A673 (cell line): Measurements from ENCODE around the gene FAAP24. TPM values are rescaled to one million over a fixed set of nuclear protein-coding genes. Genes with fewer than 3 reads are reported as not detected.
"Not testable (repeated sequence)": the region's sequence is repeated elsewhere in the genome, so short reads cannot be mapped to it uniquely, and the experiment has no call there.

ENCODE experiments used
- BruUV-seq: library from RNA; stranded (reverse); fragments of 400-500 nt; replicated peaks from 2 replicates; lab custom pipeline; 2021; lab: Mats Ljungman, UMichigan
- CTCF ChIA-PET: fragments of 300-600 bp; sonication (Branson Sonifier 250); formaldehyde crosslinking; loops from one replicate; lab custom pipeline; 2022; ENCODE audit warnings: antibody characterized with exemption; lab: Charles Lee
- POLR2A ChIA-PET: fragments of 300-600 bp; sonication (Branson Sonifier 250); formaldehyde crosslinking; loops from one replicate; lab custom pipeline; 2022; ENCODE audit warnings: antibody characterized with exemption; ENCODE audit not compliant: low non-redundant PET; lab: Charles Lee
- DNase-seq: peaks from one replicate; pipeline ENCODE4 v3.0.0-alpha.2; 2015; ENCODE audit warnings: low spot score
- H3K27ac ChIP-seq: fragments of 200-600 bp; sonication (generic); 2 replicates; pipeline ENCODE4 v1.5.1; 2016; ENCODE audit warnings: mixed run types, low read depth, mild to moderate bottlenecking, mixed read lengths, antibody characterized with exemption, low read length; ENCODE audit not compliant: poor library complexity, severe bottlenecking
- H3K27me3 ChIP-seq: fragments of 200-600 bp; sonication (generic); replicated peaks from 2 replicates; pipeline ENCODE4 v1.6.1; 2017; ENCODE audit warnings: mixed run types, low read depth, mild to moderate bottlenecking, mixed read lengths, antibody characterized with exemption, low read length; ENCODE audit not compliant: insufficient read depth, poor library complexity
- H3K36me3 ChIP-seq: fragments of 200-600 bp; sonication (generic); 2 replicates; pipeline ENCODE4 v1.6.1; 2016; ENCODE audit warnings: mixed run types, mild to moderate bottlenecking, mixed read lengths, antibody characterized with exemption, low read length; ENCODE audit not compliant: insufficient read depth, poor library complexity, severe bottlenecking
- H3K4me1 ChIP-seq: fragments of 200-600 bp; sonication (generic); 2 replicates; pipeline ENCODE4 v1.6.1; 2017; ENCODE audit warnings: mixed run types, mild to moderate bottlenecking, mixed read lengths, antibody characterized with exemption, low read length; ENCODE audit not compliant: insufficient read depth, poor library complexity, severe bottlenecking
- H3K4me3 ChIP-seq: fragments of 200-600 bp; sonication (generic); 2 replicates; pipeline ENCODE4 v1.5.1; 2016; ENCODE audit warnings: low read depth, mixed run types, mild to moderate bottlenecking, mixed read lengths, low read length; ENCODE audit not compliant: poor library complexity, severe bottlenecking
- H3K9me3 ChIP-seq: fragments of 200-600 bp; sonication (generic); 2 replicates; pipeline ENCODE4 v1.6.1; 2016; ENCODE audit warnings: mixed run types, low read depth, mild to moderate bottlenecking, mixed read lengths, antibody characterized with exemption, low read length; ENCODE audit not compliant: poor library complexity, severe bottlenecking
- EZH2 ChIP-seq: fragments of 200-600 bp; sonication (generic); IDR thresholded peaks from 2 replicates; pipeline ENCODE4 v1.6.1; 2017; ENCODE audit warnings: borderline replicate concordance, low read depth, mild to moderate bottlenecking, mixed read lengths, antibody characterized with exemption, low read length; ENCODE audit not compliant: poor library complexity, severe bottlenecking
- intact Hi-C: fragments of 100-400 bp; cut with micrococcal nuclease; formaldehyde crosslinking; loops from one replicate; pipeline ENCODE4 v1.10.0; 2022; ENCODE audit not compliant: unreplicated experiment
- total RNA-seq: library from RNA; stranded (reverse); gene quantifications from 2 replicates; pipeline ENCODE4 v1.2.3, GENCODE V29; 2021
- TF ChIP-seq, protein P1 (sequence below): fragments of 300-800, 200-600 bp; sonication (generic); conservative IDR thresholded peaks from 2 replicates; pipeline ENCODE4 v1.5.1; 2017; ENCODE audit warnings: low read depth, mild to moderate bottlenecking, antibody characterized with exemption, low read length, moderate library complexity, mixed read lengths

The FAAP24 gene
- total RNA-seq, 1 experiment from 2014 or later, result 10.0 TPM

DNA sequence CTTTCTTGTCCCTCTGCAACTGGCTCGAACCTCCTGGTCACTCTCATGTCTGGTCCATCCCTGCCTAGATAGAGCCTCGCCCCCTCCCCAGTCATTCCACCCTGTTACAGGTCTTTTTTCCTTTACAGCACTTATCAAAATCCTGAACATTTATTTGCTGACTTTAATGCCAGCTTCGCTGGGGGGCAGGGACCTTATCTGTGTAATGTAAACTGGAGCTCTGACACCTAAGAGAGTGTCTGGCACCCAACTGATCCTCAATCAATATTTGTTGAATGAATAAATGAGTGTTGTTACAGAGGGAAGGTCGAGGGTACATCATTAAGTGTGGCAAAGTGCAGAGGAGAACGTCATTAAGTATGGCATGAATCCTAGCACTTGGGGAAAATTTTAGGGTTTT, 16.7 kb downstream of the FAAP24 start:
- TF ChIP-seq EZH2, result no peak
- TF ChIP-seq, protein P1, sequence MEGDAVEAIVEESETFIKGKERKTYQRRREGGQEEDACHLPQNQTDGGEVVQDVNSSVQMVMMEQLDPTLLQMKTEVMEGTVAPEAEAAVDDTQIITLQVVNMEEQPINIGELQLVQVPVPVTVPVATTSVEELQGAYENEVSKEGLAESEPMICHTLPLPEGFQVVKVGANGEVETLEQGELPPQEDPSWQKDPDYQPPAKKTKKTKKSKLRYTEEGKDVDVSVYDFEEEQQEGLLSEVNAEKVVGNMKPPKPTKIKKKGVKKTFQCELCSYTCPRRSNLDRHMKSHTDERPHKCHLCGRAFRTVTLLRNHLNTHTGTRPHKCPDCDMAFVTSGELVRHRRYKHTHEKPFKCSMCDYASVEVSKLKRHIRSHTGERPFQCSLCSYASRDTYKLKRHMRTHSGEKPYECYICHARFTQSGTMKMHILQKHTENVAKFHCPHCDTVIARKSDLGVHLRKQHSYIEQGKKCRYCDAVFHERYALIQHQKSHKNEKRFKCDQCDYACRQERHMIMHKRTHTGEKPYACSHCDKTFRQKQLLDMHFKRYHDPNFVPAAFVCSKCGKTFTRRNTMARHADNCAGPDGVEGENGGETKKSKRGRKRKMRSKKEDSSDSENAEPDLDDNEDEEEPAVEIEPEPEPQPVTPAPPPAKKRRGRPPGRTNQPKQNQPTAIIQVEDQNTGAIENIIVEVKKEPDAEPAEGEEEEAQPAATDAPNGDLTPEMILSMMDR, result no peak
- no TSS peak for BruUV-seq
- Histone ChIP-seq H3K9me3 (no peaks in the 10 kb centered on the region), H3K4me3 (no peak overlapping the region), H3K4me1 (no peaks in the 10 kb centered on the region), H3K27ac (no peak overlapping the region), H3K36me3 (no peaks in the 10 kb centered on the region), H3K27me3 (no peaks in the 10 kb centered on the region)
- ChIA-PET POLR2A (no interaction called here), CTCF (no interaction called here)
- DNase-seq, result no peak
- intact Hi-C loops, result no loop called here

DNA sequence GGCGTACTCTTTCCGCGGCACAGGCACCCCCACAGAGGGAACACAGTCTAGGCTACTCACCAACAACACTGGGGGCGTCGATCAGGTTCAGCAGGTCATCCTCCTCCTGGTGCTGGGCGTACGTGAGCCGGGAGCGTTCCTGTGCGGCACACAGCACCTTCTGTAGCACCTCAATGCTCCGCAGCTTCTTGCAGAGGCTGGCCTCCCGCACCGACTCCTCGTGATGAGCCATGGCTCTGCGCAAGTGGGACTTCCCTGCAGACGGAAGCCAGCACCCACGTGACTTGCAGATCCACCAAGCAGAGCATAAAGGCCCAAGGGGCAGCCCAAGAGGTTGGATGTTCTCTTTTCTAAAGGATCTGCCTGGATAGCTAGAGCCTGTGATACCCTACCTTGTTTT, 23.9 kb downstream of the FAAP24 start:
- intact Hi-C loops, CTCF ChIA-PET, POLR2A ChIA-PET: not testable (repeated sequence)

GRCh38 chr19:32997061-32997464, 25.0 kb downstream of the FAAP24 start:
- DNase-seq, POLR2A ChIA-PET, H3K27ac ChIP-seq, H3K27me3 ChIP-seq, H3K36me3 ChIP-seq, H3K9me3 ChIP-seq, intact Hi-C loops, H3K4me3 ChIP-seq, H3K4me1 ChIP-seq, BruUV-seq, CTCF ChIA-PET: not testable (repeated sequence)

More for the DNA sequence above, 23.9 kb downstream of the FAAP24 start:
- not testable (repeated sequence) for H3K27ac ChIP-seq, H3K9me3 ChIP-seq, H3K4me3 ChIP-seq, H3K27me3 ChIP-seq, H3K4me1 ChIP-seq, H3K36me3 ChIP-seq, DNase-seq, BruUV-seq

DNA sequence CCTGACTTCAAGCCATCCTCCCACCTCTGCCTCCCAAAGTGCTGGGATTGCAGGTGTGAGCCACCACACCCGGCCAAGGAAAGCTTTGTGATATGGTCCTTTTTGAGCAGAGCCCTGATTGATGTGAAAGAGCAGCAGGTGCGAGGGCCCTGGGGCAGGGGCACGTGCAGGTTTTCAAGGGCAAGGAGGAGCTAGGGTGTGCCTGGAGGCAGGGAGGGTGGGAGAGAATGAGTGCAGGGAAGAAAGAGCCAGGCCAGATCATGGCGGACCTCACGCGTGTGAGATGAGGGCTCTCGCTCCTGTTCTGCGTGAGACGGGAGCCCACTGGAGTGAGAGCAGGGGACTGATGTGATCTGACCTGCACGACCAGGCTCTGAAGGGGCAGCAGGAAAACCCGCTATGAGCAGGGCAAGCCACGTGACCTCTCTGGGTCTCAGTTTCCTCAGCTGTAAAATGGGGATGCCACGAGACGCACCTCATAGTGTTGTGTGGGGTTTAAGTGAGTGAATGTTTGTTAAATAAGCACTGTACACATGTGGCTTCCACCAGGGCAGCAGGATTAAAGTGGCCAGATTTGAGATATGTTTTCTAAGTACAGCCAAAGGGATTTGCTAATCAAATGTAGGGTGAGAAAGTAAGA, 25.8 kb downstream of the FAAP24 start:
- ChIA-PET CTCF (no interaction called here), POLR2A (no interaction called here)
- no TSS peak for BruUV-seq
- intact Hi-C loops, result no loop called here
- DNase-seq, result no peak
- Histone ChIP-seq H3K27ac (no peak overlapping the region), H3K4me1 (no peaks in the 10 kb centered on the region), H3K9me3 (no peaks in the 10 kb centered on the region), H3K36me3 (peaks cover 3% of the 10 kb centered on the region), H3K4me3 (no peak overlapping the region), H3K27me3 (no peaks in the 10 kb centered on the region)
- TF ChIP-seq, protein P1, result no peak
- no peak for TF ChIP-seq EZH2
